ENCODE results near the gene FAM168A. TPM values are rescaled to one million over a fixed set of nuclear protein-coding genes. Genes with fewer than 3 reads are reported as not detected.
A peak's percentile ranks its signal among the peaks of the same experiment; 100 is the strongest.

The FAM168A gene, protein sequence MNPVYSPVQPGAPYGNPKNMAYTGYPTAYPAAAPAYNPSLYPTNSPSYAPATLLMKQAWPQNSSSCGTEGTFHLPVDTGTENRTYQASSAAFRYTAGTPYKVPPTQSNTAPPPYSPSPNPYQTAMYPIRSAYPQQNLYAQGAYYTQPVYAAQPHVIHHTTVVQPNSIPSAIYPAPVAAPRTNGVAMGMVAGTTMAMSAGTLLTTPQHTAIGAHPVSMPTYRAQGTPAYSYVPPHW
- 10 to 100 TPM; 17.3 to 45.5 (median 39.5) TPM for total RNA-seq
- 10 to 100 TPM; 16.7 to 44.5 TPM for polyA plus RNA-seq
- long read RNA-seq, donor 1, partial matches to known transcripts, result 1 of 5 reads
- long read RNA-seq, donor 1, other reads (novel, unspliced or antisense), result 4 of 5 reads
- long read RNA-seq, donor 2, partial matches to known transcripts, result 0 of 3 reads
- long read RNA-seq, donor 2, other reads (novel, unspliced or antisense), result 0 of 3 reads
- long read RNA-seq, donor 3, partial matches to known transcripts, result 3 of 23 reads
- long read RNA-seq, donor 3, other reads (novel, unspliced or antisense), result 16 of 23 reads

DNA sequence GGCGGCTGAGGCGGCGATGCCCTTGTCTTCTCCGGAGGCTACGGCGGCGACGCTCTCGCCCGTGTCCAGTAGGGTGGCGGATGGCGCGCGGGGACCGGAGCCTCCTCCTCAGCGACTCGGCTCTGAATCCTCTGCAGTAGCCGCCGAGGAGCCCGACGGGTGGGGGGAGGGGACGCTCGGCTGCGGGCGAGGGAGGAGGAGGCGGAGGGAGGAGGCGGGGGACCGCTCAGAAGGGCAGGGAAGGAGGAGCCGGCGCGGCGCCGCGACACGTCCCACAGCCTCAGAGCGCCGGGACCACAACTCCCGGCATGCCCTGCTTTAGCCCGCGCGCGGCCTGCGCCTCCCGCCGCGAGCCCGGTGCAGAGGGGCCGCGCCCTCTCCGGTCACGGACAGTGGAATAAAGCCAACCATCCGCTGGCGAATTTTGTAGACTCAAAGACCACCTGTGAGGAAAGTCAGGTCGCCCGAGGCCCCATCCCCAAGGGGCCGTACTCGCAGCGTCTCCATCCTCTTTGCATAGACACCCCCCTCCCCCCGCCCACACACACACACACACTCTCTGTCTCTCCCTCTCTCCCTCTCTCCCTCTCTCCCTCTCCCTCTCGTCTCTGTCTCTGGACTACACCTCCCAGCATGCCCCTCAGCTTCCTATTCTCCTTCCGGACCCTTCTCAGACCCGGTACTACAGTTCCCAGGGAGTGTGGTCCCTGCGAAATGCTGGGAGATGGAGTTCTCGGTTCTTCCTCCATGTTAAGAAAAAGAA lies at the start of gene FAM168A:
Gene FAM168A (minus strand): TSS at position 157 of the 763 bp plus-strand sequence. CDS start 129,638 bp downstream, outside the sequence.
- peak; percentile 93 to 96 (median 94) for DNase-seq
- H3K36me3 ChIP-seq, result no peaks in the 10 kb centered on the region
- H3K27me3 ChIP-seq, result no peaks in the 10 kb centered on the region
- H3K4me1 ChIP-seq (ENCODE audit: insufficient read depth), result peaks cover 13% of the 10 kb centered on the region
- no peaks in the 10 kb centered on the region for H3K9me3 ChIP-seq
- 0 to 1% (median 0%) methylated on average over 42 to 64 of the region's 64 CpGs for WGBS, 3 donors
- peak in 2 of 3 donors; percentile 17 to 30 for TF ChIP-seq CTCF (IDR thresholded peaks at IDR 0.05)
- peak; percentile 23 for TF ChIP-seq POLR2A (IDR thresholded peaks at IDR 0.05)
- TF ChIP-seq EP300 (IDR thresholded peaks at IDR 0.05), result no peak
- peak within 1 kb of the TSS; percentile 18 to 85 for H3K27ac ChIP-seq
- intact Hi-C loops (cut with DNase I), result no loop called here
- peak within 1 kb of the TSS; percentile 74 for H3K4me3 ChIP-seq

- Histone ChIP-seq H3K27ac (no peak overlapping the region), H3K4me1 (ENCODE audit: insufficient read depth) (peaks cover 2% of the 10 kb centered on the region), H3K27me3 (no peaks in the 10 kb centered on the region), H3K36me3 (no peaks in the 10 kb centered on the region), H3K4me3 (peak overlapping the region; percentile 29), H3K9me3 (no peaks in the 10 kb centered on the region)
- 14 to 20% (median 15%) methylated on average over 23 of the region's 23 CpGs for WGBS, 3 donors
- no peak for TF ChIP-seq POLR2A (IDR thresholded peaks at IDR 0.05)
- TF ChIP-seq CTCF (IDR thresholded peaks at IDR 0.05), result no peak
- no peak for TF ChIP-seq EP300 (IDR thresholded peaks at IDR 0.05)
- intact Hi-C loops (cut with DNase I), result no loop called here
- DNase-seq, result peak; percentile 76 to 83 (median 82)
These were observed 49.7 kb upstream of the FAM168A start for GRCh38 chr11:73647459-73648100.

DNA sequence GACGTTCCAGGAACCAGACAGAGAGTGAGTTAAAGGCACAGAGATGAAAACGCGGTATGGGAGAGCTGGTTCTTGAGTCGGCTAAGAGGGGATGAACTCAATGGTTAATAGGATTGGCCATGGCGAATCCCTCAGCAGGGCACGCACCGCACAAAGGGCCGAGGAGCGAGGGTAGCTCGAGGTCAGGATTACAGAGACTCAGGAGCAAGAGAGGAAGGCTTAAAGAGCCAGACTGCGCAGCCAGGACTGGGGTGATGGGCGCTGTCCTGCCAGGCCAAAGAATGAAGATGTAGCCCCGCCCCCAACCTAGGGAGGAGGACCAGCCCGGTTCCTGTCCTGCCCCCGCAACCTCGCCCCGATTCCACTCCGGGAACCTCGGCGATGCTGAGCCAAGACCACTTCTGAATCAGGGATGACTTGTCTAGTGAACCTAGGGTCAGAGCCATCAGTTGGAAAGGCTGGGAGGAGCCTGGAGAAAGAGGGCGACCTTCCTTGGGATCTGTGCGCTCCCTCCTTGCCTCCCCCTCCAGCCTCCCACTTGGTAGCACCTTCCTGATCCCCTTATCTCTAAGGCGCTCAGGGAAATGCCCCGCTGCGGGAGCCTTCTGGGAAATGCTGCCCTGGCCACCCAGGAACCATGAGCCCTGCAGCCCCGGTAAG lies 48.2 kb upstream of the FAM168A start, which contains the start of gene PLEKHB1:
Gene PLEKHB1 (plus strand): TSS at position 610 of the 660 bp plus-strand sequence. CDS start 28 bp downstream, at position 638.
- DNase-seq, result peak in 1 of 5 donors; percentile 32
- intact Hi-C loops (cut with DNase I), result no loop called here
- no peak within 1 kb of the TSS for H3K27ac ChIP-seq
- H3K4me1 ChIP-seq (ENCODE audit: insufficient read depth), result peaks cover 2% of the 10 kb centered on the region
- H3K4me3 ChIP-seq, result peak within 1 kb of the TSS; percentile 29
- no peaks in the 10 kb centered on the region for H3K27me3 ChIP-seq
- no peaks in the 10 kb centered on the region for H3K9me3 ChIP-seq
- TF ChIP-seq POLR2A (IDR thresholded peaks at IDR 0.05), result no peak
- no peak for TF ChIP-seq EP300 (IDR thresholded peaks at IDR 0.05)
- TF ChIP-seq CTCF (IDR thresholded peaks at IDR 0.05), result no peak
- H3K36me3 ChIP-seq, result no peaks in the 10 kb centered on the region
- 32 to 36% (median 35%) methylated on average over 26 of the region's 26 CpGs for WGBS, 3 donors

Data from ovary (tissue), 10 donors.